Measurements from ENCODE around the gene S100A6.
"Not testable (repeated sequence)": the region's sequence is repeated elsewhere in the genome, so short reads cannot be mapped to it uniquely, and the experiment has no call there.

S100A6 gene

GRCh38 chr1:153526132-153526543, 9.7 kb downstream of the S100A6 start:
- DNase-seq, result no peak

GRCh38 chr1:153525088-153525728, 10.6 kb downstream of the S100A6 start:
- no peak for DNase-seq

DNA sequence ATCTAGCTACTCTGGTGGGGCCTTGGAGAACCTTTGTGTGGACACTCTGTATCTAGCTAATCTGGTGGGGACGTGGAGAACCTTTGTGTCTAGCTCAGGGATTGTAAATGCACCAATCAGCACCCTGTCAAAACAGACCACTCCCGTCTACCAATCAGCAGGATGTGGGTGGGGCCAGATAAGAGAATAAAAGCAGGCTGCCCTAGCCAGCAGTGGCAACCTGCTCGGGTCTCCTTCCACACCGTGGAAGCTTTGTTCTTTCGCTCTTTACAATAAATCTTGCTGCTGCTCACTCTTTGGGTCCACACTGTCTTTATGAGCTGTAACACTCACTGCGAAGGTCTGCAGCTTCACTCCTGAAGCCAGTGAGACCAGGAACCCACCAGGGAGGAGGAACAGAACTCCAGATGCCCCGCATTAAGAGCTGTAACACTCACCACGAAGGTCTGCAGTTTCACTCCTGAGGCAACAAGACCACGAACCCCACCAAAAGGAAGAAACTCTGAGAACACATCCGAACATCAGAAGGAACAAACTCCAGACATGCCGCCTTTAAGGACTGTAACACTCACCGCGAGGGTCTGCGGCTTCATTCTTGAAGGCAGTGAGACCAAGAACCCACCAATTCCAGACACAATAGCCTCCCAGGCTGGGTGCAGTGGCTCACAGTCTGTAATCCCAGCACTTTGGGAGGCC, 13.3 kb downstream of the S100A6 start:
- not testable (repeated sequence) for DNase-seq

DNA sequence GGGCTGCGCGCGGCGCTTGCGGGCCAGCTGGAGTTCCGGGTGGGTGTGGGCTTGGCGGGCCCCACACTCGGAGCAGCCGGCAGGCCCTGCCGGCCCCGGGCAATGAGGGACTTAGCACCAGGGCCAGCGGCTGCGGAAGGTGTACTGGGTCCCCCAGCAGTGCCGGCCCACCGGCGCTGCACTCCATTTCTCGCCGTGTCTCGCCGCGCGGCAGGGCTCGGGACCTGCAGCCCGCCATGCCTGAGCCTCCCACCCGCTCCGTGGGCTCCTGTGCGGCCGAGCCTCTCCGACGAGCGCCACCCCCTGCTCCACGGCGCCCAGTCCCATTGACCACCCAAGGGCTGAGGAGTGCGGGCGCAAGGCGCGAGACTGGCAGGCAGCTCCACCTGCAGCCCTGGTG, 14.0 kb downstream of the S100A6 start:
- not testable (repeated sequence) for DNase-seq

DNA sequence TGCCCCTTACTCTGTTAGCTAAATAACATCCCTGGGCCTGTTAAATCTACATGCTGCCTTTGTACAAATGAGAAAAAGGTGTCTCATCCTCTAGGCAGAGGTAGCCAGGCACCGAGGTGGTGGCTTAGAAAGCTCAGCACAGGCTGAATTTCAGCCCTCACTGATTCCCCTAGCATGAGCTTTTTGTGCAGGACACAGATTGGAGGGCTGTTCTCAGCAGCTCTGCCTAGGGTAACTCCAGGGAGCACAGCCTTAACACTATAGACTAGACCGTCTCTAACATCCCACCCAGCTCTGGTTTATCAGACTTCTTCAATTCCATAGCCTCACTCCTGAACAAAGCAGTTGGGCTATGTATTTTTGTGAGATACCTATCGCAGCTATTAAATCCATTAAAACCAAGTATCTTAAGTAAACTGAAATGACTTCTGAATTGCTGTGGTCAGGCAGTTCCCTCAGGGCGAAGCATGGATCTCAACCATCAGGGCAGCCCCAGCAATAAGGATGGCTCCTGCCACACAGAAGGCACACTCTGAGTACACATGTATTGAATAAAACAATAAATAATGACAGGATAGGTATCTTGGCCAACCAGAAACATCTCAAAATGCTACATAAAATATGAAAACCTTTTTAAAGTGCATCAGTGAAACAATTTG, 14.8 kb downstream of the S100A6 start:
- no peak for DNase-seq

DNA sequence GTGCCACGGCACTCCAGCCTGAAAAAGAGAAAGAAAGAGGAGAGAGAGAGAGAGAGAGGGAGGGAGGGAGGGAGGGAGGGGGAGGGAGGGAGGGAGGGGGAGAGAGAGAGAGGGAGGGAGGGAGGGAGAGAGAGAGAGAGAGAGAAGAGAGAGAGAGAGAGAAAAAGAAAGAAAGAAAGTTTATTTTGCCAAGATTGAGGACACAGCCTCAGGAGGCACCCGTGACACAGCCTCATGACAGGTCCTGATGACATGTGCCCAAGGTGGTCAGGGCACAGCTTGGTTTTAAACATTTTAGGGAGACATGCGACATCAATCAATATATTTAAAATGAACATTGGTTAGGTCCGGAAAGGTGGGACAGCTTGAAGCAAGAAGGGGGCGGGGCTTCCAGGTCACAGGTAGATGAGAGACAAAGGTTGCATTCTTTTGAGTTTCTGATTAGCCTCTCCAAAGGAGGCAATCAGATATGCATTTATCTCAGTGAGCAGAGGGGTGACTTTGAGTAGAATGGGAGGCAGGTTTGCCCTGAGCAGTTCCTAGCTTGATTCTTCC, 15.6 kb downstream of the S100A6 start:
- DNase-seq, result not testable (repeated sequence)

GRCh38 chr1:153519242-153519641, 16.5 kb downstream of the S100A6 start:
- DNase-seq, result no peak

GRCh38 chr1:153515504-153516394, 20.0 kb downstream of the S100A6 start:
- DNase-seq, result no peak

GRCh38 chr1:153513666-153514065, 22.1 kb downstream of the S100A6 start:
- DNase-seq, result no peak

DNA sequence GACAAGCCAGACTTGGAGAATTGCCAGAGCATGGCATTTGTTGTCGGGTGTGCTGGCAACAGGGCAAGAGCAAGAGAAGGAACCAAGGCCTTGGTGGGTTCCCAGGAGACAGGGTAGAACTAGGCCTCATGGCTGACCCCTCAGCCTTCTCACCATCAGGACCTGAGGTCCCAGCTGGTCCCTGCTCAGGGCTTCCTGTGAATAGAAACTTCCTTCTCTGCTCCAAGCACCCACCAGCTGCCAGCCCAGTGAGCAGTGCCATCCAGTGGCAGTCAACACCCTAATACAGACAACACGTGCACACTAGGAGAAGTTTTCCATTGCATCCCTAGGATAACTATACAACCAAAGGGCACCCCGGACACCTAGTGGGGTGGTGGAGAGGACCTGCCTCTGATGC, 22.8 kb downstream of the S100A6 start:
- DNase-seq, result no peak

- peak; percentile 76 for DNase-seq
These were observed 24.8 kb downstream of the S100A6 start for GRCh38 chr1:153510984-153511410.

- DNase-seq, result peak; percentile 66
These were observed 25.9 kb downstream of the S100A6 start for GRCh38 chr1:153509729-153510354.

DNA sequence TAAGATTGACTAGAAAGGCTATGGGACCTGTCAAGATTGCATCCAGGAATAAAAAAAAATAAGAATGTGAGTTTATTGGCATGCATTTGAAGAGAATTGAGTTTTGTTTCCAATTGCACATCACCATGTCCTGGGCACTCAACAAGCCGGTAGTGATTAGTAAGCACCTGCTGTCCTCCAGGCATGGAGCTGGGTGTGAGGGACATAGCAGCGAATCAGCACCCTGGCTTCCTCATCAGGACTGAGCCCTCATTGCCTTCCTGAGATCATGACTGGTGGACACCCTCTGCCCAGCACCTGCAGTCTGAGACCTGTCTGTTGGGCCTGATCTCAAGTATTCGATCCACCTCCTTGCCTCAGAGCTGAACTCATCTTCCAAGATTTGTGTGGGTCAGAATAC, 26.8 kb downstream of the S100A6 start:
- DNase-seq, result no peak

DNA sequence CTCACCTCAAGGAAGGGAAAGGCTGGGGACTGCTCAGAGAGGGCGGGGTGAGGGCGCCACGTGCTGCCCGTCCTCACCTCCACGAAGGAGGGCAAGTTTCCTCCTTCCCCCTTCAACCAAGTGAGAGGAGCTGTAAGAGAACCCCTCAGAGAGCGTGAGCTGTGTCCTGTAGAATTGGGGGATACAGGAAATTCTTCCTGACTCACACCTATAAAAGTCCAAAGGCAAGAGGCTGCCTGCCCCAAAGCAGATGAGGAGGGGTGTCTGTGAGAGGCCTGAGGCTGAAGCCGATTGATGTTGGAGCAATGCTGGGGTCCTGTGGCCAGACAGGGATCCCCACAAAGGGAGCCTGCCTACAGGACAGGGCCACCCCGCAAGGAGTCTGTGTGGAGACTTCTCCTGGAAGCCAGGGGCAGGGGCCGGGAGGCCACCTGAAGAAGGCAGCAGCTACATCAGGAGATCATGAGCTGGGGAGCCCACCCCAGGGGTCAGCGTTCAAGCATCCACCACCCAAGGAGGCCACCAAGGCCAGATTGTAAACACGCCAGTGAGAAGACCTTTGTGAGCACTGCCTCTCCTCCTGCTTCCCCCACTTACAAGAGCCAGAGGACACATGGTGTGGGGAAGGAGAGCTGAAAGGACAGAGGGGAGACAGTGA, 27.7 kb downstream of the S100A6 start:
- no peak for DNase-seq

DNA sequence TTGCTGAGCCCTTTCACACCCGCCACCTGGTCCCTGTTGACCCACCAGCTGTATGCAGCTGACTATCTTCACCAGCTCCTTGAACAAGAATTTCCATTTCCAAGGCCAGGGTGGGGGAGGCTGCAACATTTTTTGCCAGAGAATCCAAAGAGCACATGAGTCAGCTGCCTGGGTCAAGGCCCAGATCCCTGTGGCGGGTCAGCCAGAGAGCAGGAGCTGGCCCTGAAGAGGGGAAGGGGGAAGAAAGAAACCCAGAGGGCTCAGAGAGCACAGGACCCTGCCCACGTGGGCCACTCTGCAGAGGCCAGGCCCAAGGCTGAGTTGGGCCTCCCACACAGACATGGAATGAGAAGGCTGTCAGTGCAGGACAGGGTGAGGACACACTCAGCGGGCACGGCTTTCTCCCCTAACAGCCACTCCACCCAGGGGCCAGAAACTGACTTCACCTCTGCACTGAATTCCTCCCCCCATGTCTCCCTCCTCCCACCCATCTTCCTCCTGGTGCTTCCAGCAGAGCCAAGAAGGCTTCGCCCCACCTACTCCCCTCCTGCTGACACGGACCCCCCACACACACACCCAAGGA, 28.9 kb downstream of the S100A6 start:
- DNase-seq, result no peak

DNA sequence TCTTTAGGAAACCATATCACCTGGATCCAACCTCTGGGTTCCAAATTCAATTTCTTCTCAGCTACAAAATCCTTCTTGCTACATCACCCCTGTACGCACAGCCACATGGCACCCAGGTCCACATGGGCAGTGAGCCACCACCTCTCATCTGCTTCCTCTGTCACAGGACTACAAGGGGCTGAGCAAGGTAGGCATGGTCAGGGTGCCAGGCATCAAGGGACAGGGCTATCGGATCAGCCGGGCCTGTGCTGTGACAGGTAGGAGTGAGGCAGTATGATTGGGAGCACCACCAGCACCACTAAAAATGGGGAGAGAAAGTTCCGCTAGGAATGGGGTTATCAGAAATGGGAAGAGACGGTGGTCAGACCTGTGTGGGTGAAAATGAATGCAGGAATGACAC, 29.4 kb downstream of the S100A6 start:
- DNase-seq, result no peak

DNA sequence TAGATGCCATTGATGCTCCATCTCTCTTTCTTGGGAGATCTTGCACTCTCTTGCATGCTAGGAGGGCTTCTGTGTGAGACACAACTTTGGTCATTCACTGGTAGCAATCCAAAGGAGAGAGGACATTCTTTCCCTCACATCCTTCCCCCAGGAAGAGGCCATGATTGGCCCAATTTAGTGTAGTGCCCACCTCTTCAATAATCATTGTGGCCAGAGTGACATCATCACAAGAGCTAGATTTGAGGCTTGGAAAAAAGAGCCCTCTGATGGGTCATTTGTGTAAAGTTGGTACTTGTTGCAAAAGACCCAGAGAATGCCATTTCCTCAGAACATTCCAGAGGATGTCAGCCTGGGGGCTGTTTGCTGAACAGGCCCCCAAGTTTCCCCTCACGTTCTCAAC, 30.2 kb downstream of the S100A6 start:
- no peak for DNase-seq

- DNase-seq, result no peak
These were observed 32.0 kb downstream of the S100A6 start for GRCh38 chr1:153503766-153504165.

GRCh38 chr1:153498746-153499145, 37.0 kb downstream of the S100A6 start:
- DNase-seq, result no peak

DNA sequence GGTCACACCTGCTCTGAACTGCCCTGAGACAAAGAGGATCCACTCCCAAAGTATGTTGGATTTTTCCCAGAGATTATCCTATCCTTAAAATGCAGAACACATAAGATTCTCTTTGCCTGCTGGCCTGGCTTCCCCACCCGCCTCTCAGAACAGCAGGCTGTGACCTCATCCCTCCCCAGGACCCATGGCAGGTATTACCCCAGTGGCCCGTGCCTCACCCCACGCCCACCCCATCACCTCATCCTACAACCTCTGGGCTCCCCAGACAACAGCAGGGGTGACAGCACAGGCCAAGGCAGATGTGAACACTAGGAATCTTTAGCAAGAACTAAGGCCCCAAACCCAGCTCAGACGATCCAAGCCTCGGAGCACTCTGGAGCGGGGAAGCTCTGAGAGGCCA, 40.3 kb downstream of the S100A6 start:
- DNase-seq, result no peak

DNA sequence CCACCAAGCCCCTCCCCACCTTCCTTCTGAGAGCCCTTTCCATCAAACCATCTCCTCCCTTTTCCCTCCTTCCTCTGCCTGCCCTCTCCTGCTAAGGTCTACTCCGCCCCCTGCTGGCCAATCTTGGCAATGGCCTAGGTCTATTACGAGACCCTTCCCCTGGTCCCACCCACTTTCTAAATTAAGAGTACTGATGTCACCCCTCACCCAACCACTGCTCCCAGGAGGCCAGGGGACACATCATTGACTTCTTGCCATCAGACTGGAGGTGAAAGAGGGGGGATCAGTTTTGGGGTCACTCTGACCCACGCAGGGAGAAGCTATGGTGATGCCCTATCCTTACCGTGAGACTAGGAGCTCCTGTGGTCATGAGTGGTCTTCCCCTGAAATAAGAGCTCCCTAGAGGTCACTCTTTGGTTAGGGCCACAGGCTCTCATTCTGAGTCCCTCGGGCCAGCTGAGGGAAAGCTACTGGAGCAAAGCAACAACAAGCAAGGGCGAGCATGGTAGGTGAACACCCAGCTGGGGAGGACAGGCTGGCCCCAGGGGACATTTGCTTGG, 40.7 kb downstream of the S100A6 start:
- peak; percentile 82 for DNase-seq
